ENCODE measurements around the gene MYL9.

GRCh38 chr20:36593347-36593929 is 52.1 kb downstream of the MYL9 start:
- TF ChIP-seq, protein P1, sequence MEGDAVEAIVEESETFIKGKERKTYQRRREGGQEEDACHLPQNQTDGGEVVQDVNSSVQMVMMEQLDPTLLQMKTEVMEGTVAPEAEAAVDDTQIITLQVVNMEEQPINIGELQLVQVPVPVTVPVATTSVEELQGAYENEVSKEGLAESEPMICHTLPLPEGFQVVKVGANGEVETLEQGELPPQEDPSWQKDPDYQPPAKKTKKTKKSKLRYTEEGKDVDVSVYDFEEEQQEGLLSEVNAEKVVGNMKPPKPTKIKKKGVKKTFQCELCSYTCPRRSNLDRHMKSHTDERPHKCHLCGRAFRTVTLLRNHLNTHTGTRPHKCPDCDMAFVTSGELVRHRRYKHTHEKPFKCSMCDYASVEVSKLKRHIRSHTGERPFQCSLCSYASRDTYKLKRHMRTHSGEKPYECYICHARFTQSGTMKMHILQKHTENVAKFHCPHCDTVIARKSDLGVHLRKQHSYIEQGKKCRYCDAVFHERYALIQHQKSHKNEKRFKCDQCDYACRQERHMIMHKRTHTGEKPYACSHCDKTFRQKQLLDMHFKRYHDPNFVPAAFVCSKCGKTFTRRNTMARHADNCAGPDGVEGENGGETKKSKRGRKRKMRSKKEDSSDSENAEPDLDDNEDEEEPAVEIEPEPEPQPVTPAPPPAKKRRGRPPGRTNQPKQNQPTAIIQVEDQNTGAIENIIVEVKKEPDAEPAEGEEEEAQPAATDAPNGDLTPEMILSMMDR (IDR thresholded peaks at IDR 0.05): no peak
- no peak for TF ChIP-seq POLR2A (IDR thresholded peaks at IDR 0.05)
